ENCODE data around the gene SART1. TPM values are rescaled to one million over a fixed set of nuclear protein-coding genes. Genes with fewer than 3 reads are reported as not detected.

Gene SART1
- total and polyA plus RNA-seq, 10 of the 15 experiments (the other 5 are each of a cell fraction or from before 2014, with no cell fraction given) = 6.2 to 60.5 (median 37.4) TPM

GRCh38 chr11:65987336-65987735 lies 25.8 kb downstream of the SART1 start:
- in situ Hi-C loops (cut with MboI) (loop anchor here (5.0 kb wide), 2 partner anchors 105 to 275 kb away; partner anchors contain the start of gene KAT5), intact Hi-C loops (cut with micrococcal nuclease; ENCODE audit: unreplicated experiment) (no loop called here)
- no peaks in the 10 kb centered on the region for H3K9me3 ChIP-seq (replicated peaks; ENCODE audit: control insufficient read depth, insufficient read depth, low read length)
- H3K4me3 ChIP-seq = no peak overlapping the region
- 68% methylated on average over 8 of the region's 9 CpGs for WGBS (ENCODE audit: insufficient coverage, insufficient replicate concordance, low lambda C conversion rate, missing lambda C conversion rate)
- ATAC-seq (no peak), DNase-seq (ENCODE audit: low read depth, low spot score) (no peak), FAIRE-seq (no peak)
- no peaks in the 10 kb centered on the region for H3K79me2 ChIP-seq (ENCODE audit: control insufficient read depth, insufficient read depth, low read length)
- ChIA-PET SMC1A (ENCODE audit: uncharacterized antibody, unreplicated experiment) (interaction anchor here (2.4 to 2.7 kb wide), 2 partner anchors 96 to 102 kb away, joined by 21 to 28 read pairs; partner anchors contain the start of genes CCDC85B and FIBP), RAD21 (ENCODE audit: unreplicated experiment) (interaction anchor here (3.5 kb wide), 1 partner anchor 102 kb away, joined by 40 read pairs; no protein-coding TSS in a partner anchor), POLR2A (interaction anchor here (1.3 kb wide), 1 partner anchor 100 kb away, joined by 3 read pairs; no protein-coding TSS in a partner anchor), CTCF (interaction anchor here (0.6 to 7.9 kb wide), 5 partner anchors 70 to 155 kb away, joined by 3 to 167 read pairs (median 6); partner anchors contain the start of genes CCDC85B and FIBP)
- BruUV-seq (replicated peaks) = no TSS peak
- H3K27ac ChIP-seq (ENCODE audit: control insufficient read depth, insufficient read depth) = no peak overlapping the region
- H2AFZ ChIP-seq (ENCODE audit: control insufficient read depth, low read depth, low read length) = no peak overlapping the region
- peaks cover 0 to 6% of the 10 kb centered on the region in 2 experiments; a peak in 1 of 4 replicates for H3K36me3 ChIP-seq (ENCODE audit: control insufficient read depth in 2 of 2, insufficient read depth in 2 of 2, low read length in 1 of 2)
- H3K9ac ChIP-seq (ENCODE audit: control insufficient read depth, insufficient read depth, low read length) = no peak overlapping the region
- TF ChIP-seq SKIL (IDR thresholded peaks at IDR 0.05; ENCODE audit: low read depth, poor library complexity, severe bottlenecking) (no peak), RAD51 (IDR thresholded peaks at IDR 0.05) (no peak), MEF2A (IDR thresholded peaks at IDR 0.05; ENCODE audit: insufficient read depth, low read depth, low read length) (no peak), NKRF (conservative IDR thresholded peaks at IDR 0.05) (no peak), BMI1 (IDR thresholded peaks at IDR 0.05; ENCODE audit: borderline replicate concordance) (no peak), ZNF207 (IDR thresholded peaks at IDR 0.05; ENCODE audit: borderline replicate concordance) (no peak), FOXM1 (IDR thresholded peaks at IDR 0.05; ENCODE audit: low read depth, low read length) (no peak), CREM (IDR thresholded peaks at IDR 0.05; ENCODE audit: low read depth) (no peak), CBFB (IDR thresholded peaks at IDR 0.05; ENCODE audit: low read depth) (no peak), NFIC (IDR thresholded peaks at IDR 0.05; ENCODE audit: low read depth, low read length) (no peak), ZBED1 (IDR thresholded peaks at IDR 0.05; ENCODE audit: borderline replicate concordance) (no peak), POLR2AphosphoS2 (IDR thresholded peaks at IDR 0.05; ENCODE audit: low read depth, low read length) (no peak), PML (IDR thresholded peaks at IDR 0.05; ENCODE audit: low read length) (no peak), ZNF622 (IDR thresholded peaks at IDR 0.05) (no peak), KDM1A (IDR thresholded peaks at IDR 0.05; ENCODE audit: borderline replicate concordance) (no peak)
- H3K4me1 ChIP-seq (ENCODE audit: control insufficient read depth, insufficient read depth, low read length) = no peaks in the 10 kb centered on the region
- no peaks in the 10 kb centered on the region for H4K20me1 ChIP-seq (ENCODE audit: control insufficient read depth, insufficient read depth)
- H3K27me3 ChIP-seq (replicated peaks in 1 of 2; ENCODE audit: control insufficient read depth in 2 of 2, insufficient read depth in 2 of 2, low read length in 1 of 2) = no peaks in the 10 kb centered on the region
- no peak overlapping the region for H3K4me2 ChIP-seq (ENCODE audit: control insufficient read depth, insufficient read depth)

Data from GM12878 (cell line).